SH-SY5Y (cell line): Measurements from ENCODE around the gene COBL.

Experiments
- GATA2 ChIP-seq: IDR thresholded peaks from 2 replicates; pipeline ENCODE4 v1.6.1; 2011; ENCODE audit warnings: mild to moderate bottlenecking, low read depth, low read length
- GATA3 ChIP-seq: IDR thresholded peaks from 2 replicates; pipeline ENCODE4 v1.6.1; 2011; ENCODE audit warnings: low read depth, mild to moderate bottlenecking, low read length, moderate library complexity

Gene COBL

DNA sequence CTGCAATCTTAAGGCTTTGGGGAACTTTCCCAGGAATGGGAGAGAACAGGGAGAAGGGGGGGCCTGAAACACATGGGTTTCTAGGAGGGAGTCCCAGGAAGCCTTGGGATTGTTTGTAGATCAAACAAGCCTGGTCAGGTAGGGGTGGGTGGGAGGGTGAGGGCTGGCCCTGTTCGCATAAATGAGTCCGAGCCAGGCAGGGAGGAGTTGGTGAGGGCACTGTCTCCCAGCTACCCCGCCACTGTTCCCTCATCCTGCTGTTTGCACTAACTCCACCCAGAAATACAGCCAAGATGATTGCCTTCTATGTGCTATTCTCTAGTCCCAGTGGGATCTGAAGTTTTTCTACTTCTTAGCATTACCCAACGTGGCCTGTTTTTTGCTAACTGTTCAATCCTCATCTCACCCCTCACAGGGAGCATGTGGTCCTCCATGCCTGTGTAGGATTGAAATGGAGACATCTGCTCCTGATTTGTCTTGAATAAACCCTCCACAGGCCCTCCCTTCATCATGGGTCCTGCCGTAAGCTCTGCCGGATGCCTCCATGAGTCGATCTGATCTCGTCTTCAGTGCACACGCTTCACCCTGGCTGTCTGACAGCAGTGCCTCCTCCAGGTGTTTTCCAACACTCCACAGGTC, 257.0 kb downstream of the COBL start:
- no peak for TF ChIP-seq GATA2
- no peak for TF ChIP-seq GATA3

DNA sequence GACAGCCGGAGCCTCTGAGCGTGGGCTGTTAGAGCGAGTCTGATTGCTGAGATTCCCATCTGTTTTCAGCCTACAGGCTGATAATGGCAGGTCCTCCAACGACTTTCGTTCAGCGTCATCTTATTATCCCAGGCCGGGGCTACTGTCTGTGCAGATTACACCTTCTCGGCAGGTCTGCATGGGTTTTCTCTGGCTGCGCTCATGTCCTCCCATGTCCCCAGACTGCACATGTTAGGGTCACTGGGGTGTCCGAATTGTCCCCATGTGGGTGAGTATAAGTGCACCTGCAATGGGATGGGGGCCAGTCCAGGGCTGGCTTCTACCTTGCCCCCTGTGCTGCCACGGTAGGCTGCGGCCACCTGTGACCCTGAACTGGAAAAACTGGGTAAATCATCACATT, 257.8 kb downstream of the COBL start:
- TF ChIP-seq GATA2 (no peak), GATA3 (no peak)

DNA sequence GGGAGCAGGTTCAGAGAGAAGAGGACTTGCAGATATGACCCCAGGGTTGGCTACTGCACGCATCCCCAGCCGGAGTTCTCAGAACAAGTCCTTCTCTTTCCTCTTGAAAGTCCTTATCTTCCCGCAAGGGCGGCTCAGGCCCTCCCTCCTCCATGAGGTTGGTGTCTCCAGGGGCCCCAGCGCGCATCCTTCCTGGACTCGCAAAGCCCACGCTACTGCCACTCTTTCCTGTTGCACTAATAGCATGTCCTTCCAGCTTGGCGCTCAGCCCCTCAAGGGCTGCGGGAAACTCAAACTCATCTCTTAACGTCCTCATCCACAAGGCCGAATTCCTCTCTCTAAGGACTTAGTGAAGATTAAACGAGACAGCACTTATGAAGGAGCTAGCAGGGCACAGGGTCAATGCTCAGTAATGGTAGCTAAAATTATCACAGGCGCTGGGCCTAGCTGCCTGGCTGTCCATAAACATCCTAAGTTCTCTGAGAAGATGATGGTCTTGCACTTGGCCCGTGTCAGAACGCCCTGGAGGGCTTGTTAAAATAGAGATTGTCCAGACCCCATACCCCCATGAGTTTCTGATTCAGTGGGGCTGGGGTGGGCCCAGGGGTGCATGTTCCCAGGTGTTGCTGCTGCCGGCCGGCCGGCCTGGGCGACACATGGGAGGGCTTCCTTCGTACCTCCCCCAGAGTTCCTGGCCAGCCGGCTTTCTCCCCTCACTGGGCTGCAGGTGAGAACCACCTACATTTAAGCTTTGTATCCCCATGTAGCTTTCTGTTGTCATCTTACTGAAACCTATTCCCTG, 261.4 kb downstream of the COBL start:
- no peak for TF ChIP-seq GATA2
- TF ChIP-seq GATA3: no peak

DNA sequence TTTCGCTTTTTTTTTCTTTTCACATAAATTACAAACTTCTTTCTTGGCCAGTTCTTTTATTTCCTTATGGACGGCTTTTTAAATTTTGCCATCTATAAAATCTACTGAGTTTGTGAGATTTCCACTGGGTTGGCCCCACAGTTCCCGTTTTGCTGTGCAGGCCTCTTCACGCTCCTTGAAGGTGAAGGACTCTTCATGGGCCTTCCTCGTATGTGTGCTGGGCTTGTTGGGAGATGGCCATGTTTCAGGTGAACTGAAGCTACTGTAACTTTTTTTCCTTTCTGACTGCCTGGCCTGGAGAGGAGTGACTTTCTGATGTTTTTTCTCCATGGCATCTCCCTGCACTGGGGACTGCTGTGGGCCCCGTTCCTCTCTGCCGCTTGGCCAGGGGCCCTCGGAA, 262.4 kb downstream of the COBL start:
- TF ChIP-seq GATA3: no peak
- no peak for TF ChIP-seq GATA2

DNA sequence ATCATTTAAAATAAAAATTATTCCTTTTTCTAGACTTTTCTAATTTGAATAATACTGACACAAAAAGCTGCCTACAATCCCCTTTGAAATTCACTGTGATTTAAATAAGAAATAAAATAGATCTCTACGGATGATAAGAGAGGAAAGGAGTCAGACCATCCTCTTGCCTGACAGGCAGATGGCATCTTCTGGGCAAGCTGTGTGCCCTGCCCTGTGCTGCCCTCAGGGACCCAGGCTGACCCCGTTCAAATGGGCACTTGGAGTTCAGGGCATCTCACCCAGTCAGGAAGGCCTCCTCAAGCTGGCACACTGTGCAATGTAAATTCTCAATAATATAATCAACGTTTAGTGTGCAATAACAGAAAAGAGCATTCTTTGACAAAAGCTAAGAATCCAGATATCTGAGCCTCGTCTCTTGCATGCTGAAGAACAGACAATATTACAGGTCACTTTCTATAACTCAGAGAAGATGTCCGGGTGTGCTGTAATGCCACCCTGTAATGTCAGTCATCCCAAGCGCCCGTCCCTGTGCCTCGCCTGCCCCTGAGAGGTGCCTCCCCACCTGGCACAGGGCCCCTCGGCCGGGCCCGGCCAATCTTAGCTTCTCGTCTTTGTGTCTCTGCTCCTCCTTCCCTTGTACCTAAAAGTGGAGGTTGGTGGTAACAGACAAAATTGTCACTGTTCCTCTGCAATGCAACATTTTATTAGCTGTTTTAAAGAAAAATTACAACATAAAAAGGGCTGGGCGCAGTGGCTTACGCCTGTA, 263.3 kb downstream of the COBL start:
- TF ChIP-seq GATA2: no peak
- no peak for TF ChIP-seq GATA3

DNA sequence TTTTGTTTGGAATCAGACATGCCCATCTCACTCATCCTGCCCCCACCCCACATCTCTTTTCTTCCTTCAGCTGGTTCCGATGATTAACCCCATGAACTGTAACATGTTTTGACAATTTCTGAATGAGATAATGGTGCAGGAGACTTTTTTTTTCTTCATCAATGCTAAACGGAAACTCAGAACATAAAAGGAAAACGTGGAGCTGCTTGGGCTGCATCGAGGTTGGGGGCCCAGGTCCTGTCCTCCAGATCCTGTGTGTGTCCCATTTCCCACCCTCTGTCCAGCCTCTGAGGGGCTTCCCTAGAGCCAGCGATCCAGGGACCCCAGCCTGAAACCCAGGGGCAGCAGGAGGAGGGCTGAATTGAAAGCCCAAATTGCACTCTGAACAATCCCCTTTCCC, 270.1 kb downstream of the COBL start:
- no peak for TF ChIP-seq GATA2
- TF ChIP-seq GATA3: no peak

DNA sequence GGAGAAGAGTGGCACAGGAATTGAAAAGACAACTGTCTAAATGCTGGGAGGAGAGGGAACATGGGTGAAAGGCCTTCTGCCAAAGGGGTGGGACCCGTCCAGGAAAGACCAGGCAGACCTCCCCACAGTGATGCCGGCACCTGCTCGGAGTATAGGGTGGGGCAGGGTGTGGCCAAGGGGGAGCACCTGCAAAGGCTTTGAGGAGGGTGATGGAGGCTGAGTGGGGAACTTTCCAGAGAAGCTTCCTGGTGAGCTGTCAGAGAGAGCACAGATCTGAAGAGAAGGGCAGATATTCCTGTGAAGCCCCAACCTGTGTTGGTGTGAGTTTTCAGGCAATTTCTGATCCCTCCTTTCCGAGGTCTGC, 270.5 kb downstream of the COBL start:
- TF ChIP-seq GATA2: no peak
- TF ChIP-seq GATA3: no peak

DNA sequence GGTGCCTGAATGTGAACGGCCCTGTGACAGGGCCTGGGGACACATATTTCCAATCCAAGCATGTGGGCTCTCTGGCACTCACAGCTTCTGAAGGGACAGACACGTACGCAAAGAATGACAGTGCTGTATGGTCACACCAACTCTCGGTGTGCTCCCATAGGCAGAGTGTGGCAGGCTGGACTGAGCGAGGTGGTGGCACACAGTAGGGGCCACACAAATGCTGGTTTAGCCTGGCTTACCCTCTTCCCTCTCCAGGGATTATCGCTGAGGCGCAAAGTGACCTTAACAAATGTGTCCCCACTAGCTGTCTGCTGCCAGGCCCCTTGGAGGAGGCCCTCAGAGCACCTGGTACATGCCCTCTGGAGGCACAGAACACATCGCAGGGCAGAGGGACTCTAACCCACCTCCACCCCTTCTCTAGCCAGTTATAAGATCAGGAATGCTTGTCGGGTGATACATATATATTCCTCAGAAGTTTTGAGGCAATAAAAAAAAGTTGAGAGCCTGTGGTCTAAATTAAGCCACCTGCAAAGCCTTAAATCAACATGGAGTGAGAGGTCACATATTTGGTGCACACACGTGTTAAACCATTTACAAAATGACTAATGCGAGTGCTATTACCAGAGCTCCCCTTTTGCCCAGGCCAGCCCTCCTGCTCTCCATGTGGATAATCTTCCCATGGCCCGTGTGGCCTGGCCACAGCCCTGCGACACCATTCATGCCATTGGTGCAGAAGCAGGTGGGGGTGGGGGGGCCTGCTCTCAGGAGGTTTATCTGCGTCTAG, 271.1 kb downstream of the COBL start:
- TF ChIP-seq GATA3 (no peak), GATA2 (no peak)

DNA sequence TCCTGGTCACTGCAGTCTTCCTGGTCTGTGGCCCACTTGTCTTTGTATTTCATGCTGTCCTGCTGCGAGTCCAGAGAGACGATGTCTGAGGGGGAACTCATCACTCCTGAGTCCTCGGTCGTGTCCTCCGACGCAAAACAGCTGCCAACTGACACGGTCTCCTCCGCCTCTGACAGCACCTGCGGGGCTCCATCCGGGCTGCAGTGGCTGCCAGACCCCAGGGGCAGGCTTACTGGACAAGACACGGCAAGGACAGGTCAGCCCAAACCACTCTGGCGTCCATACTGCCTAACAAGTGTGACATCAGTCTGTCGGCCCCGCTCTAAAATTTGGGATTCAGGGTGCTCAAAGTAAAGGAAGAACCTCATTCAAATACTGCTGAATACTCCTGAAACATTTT, 273.1 kb downstream of the COBL start:
- TF ChIP-seq GATA3: no peak
- TF ChIP-seq GATA2: no peak

DNA sequence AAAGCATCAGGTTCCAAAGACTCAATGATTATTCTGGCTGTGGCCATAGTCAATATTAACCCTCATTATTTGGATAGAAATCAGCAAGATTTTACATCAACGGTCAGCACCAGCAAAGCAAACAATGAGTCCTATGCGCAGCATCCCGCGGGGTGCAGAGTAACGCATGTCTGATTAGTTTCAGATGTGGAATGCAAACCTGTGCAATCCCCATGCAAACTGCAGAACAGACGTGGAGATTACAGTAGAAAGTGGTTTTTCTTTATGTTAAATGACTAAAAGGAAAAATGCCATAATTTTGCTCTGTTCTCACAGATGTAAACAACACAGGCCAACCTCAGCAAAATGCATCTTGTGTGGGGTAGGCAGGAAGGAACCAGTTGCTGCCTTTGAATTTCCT, 275.8 kb downstream of the COBL start:
- TF ChIP-seq GATA3: no peak
- no peak for TF ChIP-seq GATA2

DNA sequence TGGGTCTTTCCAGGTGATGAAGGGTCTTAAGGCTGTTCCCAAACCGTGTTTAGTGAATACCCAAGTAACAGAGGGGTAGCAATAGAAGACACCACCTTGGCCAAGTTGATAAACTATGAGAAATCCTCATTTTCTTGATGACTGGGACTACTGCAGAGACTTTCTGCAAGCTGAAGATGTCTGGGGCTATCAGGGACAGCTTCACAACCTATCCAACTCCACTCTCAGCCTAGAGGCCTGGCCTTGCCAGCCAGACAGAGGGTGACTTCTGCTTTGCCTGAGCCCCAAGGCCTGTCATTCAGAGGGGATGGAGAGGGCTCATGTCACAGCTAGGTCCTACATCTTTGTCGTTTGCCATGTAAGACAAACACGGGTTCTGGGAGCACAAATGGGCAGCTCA, 278.0 kb downstream of the COBL start:
- no peak for TF ChIP-seq GATA3
- TF ChIP-seq GATA2: no peak

DNA sequence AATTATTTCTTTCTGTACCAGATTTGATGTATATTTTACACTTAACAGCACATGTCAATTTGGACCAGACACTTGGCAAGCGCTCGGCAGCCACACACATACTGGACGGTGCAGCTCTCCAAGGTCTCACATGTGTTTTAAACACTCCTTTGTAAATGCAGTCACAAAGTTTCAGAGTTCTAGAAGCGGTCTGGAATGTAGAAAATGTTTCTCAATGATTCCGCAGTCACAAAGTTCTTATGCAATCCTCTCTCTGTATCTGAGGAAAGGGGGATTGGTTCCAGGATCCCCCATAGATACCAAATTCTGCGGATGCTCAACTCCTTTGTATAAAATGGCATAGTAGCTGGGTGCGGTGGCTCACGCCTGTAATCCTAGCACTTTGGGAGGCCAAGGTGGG, 280.9 kb downstream of the COBL start:
- TF ChIP-seq GATA3: no peak
- TF ChIP-seq GATA2: no peak

DNA sequence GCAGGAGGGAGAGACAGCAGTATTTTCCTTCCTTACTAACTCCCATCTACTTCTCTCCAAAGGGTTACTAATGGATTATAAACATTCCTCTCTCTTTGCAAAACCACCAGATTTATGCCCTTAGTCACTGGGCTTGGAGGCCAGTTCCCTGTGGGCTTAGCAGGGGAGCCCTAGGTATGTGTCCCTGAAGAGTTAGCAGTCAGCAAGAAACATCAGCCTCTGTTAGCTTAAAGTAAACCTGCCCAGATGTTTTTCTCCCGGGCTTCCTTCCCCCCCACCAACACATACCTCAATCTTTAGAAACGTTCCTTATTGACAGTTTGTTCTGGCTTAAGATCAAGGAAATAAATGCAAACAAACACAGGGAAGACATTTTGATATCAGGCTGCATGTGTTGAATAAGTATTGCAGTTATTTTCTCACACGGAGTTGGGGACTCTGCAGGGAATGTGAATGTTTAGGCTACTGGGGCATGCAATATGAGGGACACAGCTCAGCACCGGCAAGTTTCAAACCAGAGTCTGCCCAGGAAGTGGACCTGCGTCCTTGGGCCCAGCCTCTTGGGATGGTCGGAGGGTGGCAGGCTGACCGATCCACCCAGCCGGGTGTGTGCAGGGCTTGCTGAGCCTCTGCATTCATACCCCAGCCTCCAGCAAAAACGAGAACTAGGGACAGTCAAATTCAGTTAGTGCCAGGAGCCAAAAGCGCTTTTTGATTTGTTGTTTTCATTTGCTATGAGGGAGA, 281.9 kb downstream of the COBL start:
- TF ChIP-seq GATA2 (no peak), GATA3 (no peak)

DNA sequence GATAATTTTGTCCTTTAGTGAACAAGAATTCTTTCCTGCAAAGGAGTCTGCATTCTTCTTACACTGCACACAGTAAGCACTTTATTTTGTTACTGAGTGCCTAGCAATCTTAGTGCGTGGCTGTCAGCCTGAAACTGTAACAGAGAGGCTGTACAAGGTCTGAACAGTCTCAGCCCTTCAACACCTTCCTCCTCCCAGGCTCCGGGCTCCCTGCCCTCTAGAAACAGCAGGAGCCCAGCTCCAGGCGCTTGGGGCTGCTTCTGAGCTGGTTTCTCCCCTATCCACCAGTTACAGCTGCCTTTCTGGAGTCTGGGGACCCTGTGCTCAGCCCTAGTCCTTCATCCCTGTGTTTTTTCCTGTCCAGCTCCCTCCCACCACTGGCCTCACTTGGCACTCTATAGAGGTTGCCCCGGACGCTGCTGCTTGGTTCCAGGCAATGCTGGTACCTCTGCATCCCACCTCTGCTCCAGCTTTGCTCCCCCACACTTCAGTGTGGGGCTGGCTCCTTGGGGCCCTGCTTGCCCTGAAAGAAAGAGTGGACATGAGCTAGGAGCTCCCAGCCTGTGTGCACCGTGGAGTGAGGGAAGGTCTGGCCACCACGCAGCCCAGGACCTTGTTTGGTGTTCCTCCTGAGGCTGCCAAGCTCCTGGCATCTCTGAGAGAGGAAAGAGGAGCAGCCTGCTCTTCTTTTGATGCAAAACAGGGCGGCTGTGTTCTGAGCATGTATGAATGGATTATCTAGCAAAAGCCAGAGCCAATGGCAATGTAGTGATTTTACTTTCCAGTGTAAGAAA, 282.7 kb downstream of the COBL start:
- TF ChIP-seq GATA3 (no peak), GATA2 (no peak)
